Measurements from ENCODE around the gene RIN3. TPM values are rescaled to one million over a fixed set of nuclear protein-coding genes. Genes with fewer than 3 reads are reported as not detected.

The RIN3 gene
- total and polyA plus RNA-seq, 3 donors from 2014 or later, result 25.9 to 56.2 (median 49.8) TPM

- H3K27ac ChIP-seq, result no peak overlapping the region
- H3K36me3 ChIP-seq (ENCODE audit: low read depth, missing control alignments), result no peaks in the 10 kb centered on the region
- no peaks in the 10 kb centered on the region for H3K4me1 ChIP-seq
- WGBS, 2 donors, result 85 to 93% methylated on average over 7 of the region's 7 CpGs
- H3K9me3 ChIP-seq, result no peaks in the 10 kb centered on the region
- H3K27me3 ChIP-seq, result no peaks in the 10 kb centered on the region
- TF ChIP-seq POLR2A (IDR thresholded peaks at IDR 0.05), result no peak
- no peak for TF ChIP-seq CTCF (IDR thresholded peaks at IDR 0.05)
- intact Hi-C loops (cut with DNase I; ENCODE audit: low total_unique reads), result no loop called here
- no peak overlapping the region for H3K4me3 ChIP-seq
- DNase-seq, result no peak
Measured at GRCh38 chr14:92575061-92575747, 61.6 kb downstream of the RIN3 start.

- Histone ChIP-seq H3K27me3 (no peaks in the 10 kb centered on the region), H3K9me3 (no peaks in the 10 kb centered on the region), H3K27ac (no peak overlapping the region), H3K4me1 (no peaks in the 10 kb centered on the region), H3K36me3 (ENCODE audit: low read depth, missing control alignments) (no peaks in the 10 kb centered on the region), H3K4me3 (no peak overlapping the region)
- intact Hi-C loops (cut with DNase I; ENCODE audit: low total_unique reads), result no loop called here
- DNase-seq, result no peak
- TF ChIP-seq CTCF (IDR thresholded peaks at IDR 0.05), result no peak
- TF ChIP-seq POLR2A (IDR thresholded peaks at IDR 0.05), result no peak
- whole genome bisulfite sequencing, 2 donors, result 74 to 93% methylated on average over 7 of the region's 7 CpGs
Measured at GRCh38 chr14:92575748-92576303, 62.2 kb downstream of the RIN3 start.

- WGBS, 2 donors, result 85 to 90% methylated on average over 13 of the region's 13 CpGs
- H3K27ac ChIP-seq, result no peak overlapping the region
- no peaks in the 10 kb centered on the region for H3K27me3 ChIP-seq
- TF ChIP-seq POLR2A (IDR thresholded peaks at IDR 0.05), result no peak
- TF ChIP-seq CTCF (IDR thresholded peaks at IDR 0.05), result no peak
- intact Hi-C loops (cut with DNase I; ENCODE audit: low total_unique reads), result no loop called here
- no peaks in the 10 kb centered on the region for H3K36me3 ChIP-seq (ENCODE audit: low read depth, missing control alignments)
- no peaks in the 10 kb centered on the region for H3K9me3 ChIP-seq
- no peak overlapping the region for H3K4me3 ChIP-seq
- DNase-seq, result no peak
- no peaks in the 10 kb centered on the region for H3K4me1 ChIP-seq
Measured at GRCh38 chr14:92577321-92577742, 63.8 kb downstream of the RIN3 start.

GRCh38 chr14:92578511-92578910 lies 64.9 kb downstream of the RIN3 start:
- no peaks in the 10 kb centered on the region for H3K4me1 ChIP-seq
- H3K36me3 ChIP-seq (ENCODE audit: low read depth, missing control alignments), result no peaks in the 10 kb centered on the region
- no peaks in the 10 kb centered on the region for H3K27me3 ChIP-seq
- no peak for DNase-seq
- WGBS, 2 donors, result 96 to 98% methylated on average over 3 of the region's 3 CpGs
- H3K27ac ChIP-seq, result no peak overlapping the region
- intact Hi-C loops (cut with DNase I; ENCODE audit: low total_unique reads), result no loop called here
- no peaks in the 10 kb centered on the region for H3K9me3 ChIP-seq
- TF ChIP-seq POLR2A (IDR thresholded peaks at IDR 0.05) (no peak), CTCF (IDR thresholded peaks at IDR 0.05) (no peak)
- H3K4me3 ChIP-seq, result no peak overlapping the region

Measured in testis (tissue), 3 donors.